ENCODE measurements around the gene KLB.
A peak's percentile ranks its signal among the peaks of the same experiment; 100 is the strongest.
"Not testable (repeated sequence)": the region's sequence is repeated elsewhere in the genome, so short reads cannot be mapped to it uniquely, and the experiment has no call there.

The KLB gene

GRCh38 chr4:39406763-39407583, at the start of gene KLB:
Gene KLB (plus strand): TSS chr4:39406930. CDS start chr4:39406950, 20 bp downstream.
- no peak for DNase-seq (ENCODE audit: low read depth in 1 of 2, low spot score in 1 of 2)

- DNase-seq (ENCODE audit: low read depth in 1 of 2, low spot score in 1 of 2): no peak
Measured at GRCh38 chr4:39357002-39357401, 49.7 kb upstream of the KLB start.

GRCh38 chr4:39360611-39361010, 46.1 kb upstream of the KLB start:
- not testable (repeated sequence) for DNase-seq (ENCODE audit: low read depth in 1 of 2, low spot score in 1 of 2)

- no peak for DNase-seq (ENCODE audit: low read depth in 1 of 2, low spot score in 1 of 2)
Measured at GRCh38 chr4:39362827-39363226, 43.9 kb upstream of the KLB start.

GRCh38 chr4:39363773-39364393, 42.8 kb upstream of the KLB start:
- no peak for DNase-seq (ENCODE audit: low read depth in 1 of 2, low spot score in 1 of 2)

GRCh38 chr4:39365360-39365759, 41.4 kb upstream of the KLB start:
- DNase-seq (ENCODE audit: low read depth in 1 of 2, low spot score in 1 of 2): no peak

GRCh38 chr4:39365830-39366771, 40.6 kb upstream of the KLB start, which contains the start of gene RFC1:
Gene RFC1 (minus strand): TSS chr4:39366362. CDS start chr4:39366241, 121 bp downstream.
- DNase-seq (ENCODE audit: low read depth in 1 of 2, low spot score in 1 of 2): peak; percentile 85 to 91

- DNase-seq (ENCODE audit: low read depth in 1 of 2, low spot score in 1 of 2): no peak
Measured at GRCh38 chr4:39367166-39367565, 39.6 kb upstream of the KLB start.

GRCh38 chr4:39369301-39369700, 37.4 kb upstream of the KLB start:
- DNase-seq (ENCODE audit: low read depth in 1 of 2, low spot score in 1 of 2): no peak

- DNase-seq (ENCODE audit: low read depth in 1 of 2, low spot score in 1 of 2): not testable (repeated sequence)
Measured at GRCh38 chr4:39371209-39371608, 35.5 kb upstream of the KLB start.

GRCh38 chr4:39375478-39375877, 31.3 kb upstream of the KLB start:
- no peak for DNase-seq (ENCODE audit: low read depth in 1 of 2, low spot score in 1 of 2)

- no peak for DNase-seq (ENCODE audit: low read depth in 1 of 2, low spot score in 1 of 2)
Measured at GRCh38 chr4:39383690-39384089, 23.0 kb upstream of the KLB start.

- DNase-seq (ENCODE audit: low read depth in 1 of 2, low spot score in 1 of 2): no peak
Measured at GRCh38 chr4:39384563-39384962, 22.2 kb upstream of the KLB start.

- DNase-seq (ENCODE audit: low read depth in 1 of 2, low spot score in 1 of 2): no peak
Measured at GRCh38 chr4:39390603-39391002, 16.1 kb upstream of the KLB start.

GRCh38 chr4:39394706-39395105, 12.0 kb upstream of the KLB start:
- DNase-seq (ENCODE audit: low read depth in 1 of 2, low spot score in 1 of 2): no peak

GRCh38 chr4:39401640-39402039, 5.1 kb upstream of the KLB start:
- DNase-seq (ENCODE audit: low read depth in 1 of 2, low spot score in 1 of 2): not testable (repeated sequence)

- DNase-seq (ENCODE audit: low read depth in 1 of 2, low spot score in 1 of 2): no peak
Measured at GRCh38 chr4:39407584-39407885, 805 bp downstream of the KLB start.

- DNase-seq (ENCODE audit: low read depth in 1 of 2, low spot score in 1 of 2): no peak
Measured at GRCh38 chr4:39410415-39410814, 3.7 kb downstream of the KLB start.

- DNase-seq (ENCODE audit: low read depth in 1 of 2, low spot score in 1 of 2): not testable (repeated sequence)
Measured at GRCh38 chr4:39411561-39411960, 4.8 kb downstream of the KLB start.

GRCh38 chr4:39415678-39416283, 9.1 kb downstream of the KLB start:
- no peak for DNase-seq (ENCODE audit: low read depth in 1 of 2, low spot score in 1 of 2)

GRCh38 chr4:39422247-39422646, 15.5 kb downstream of the KLB start:
- no peak for DNase-seq (ENCODE audit: low read depth in 1 of 2, low spot score in 1 of 2)

Data from activated T-helper 1 cell treated with anti-CD3 and anti-CD28 coated beads, Interleukin-2, amount 50 U/mL, for 16 hours (primary cell).